ENCODE results near the gene NLGN1.

NLGN1 gene

DNA sequence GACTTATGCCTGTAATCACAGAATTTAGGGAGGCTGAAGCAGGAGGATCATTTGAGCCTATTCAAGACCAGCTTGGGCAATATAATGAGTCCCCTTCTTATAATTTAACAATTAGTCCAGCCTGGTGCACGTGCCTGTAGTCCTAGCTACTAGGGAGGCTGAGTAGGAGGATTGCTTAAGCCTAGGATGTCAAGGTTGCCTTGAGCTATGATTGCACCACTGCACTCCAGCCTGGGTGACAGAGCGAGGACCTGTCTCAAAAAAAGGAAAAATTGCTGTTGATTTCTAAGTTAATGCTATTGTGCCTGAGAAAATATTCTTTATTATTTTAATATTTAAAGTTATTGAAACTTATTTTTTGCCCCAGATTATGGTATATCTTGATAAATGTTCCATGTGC is 159.0 kb downstream of the NLGN1 start:
- H3K36me3 ChIP-seq (ENCODE audit: insufficient read depth, low read length) = no peaks in the 10 kb centered on the region
- no peaks in the 10 kb centered on the region for H3K27me3 ChIP-seq (ENCODE audit: insufficient read depth, low read length)
- H3K9ac ChIP-seq (ENCODE audit: low read depth, low read length) = no peak overlapping the region
- 0 out of 2 replicates have a peak, but pooled peaks cover 3% of the 10 kb centered on the region for H3K4me1 ChIP-seq (ENCODE audit: insufficient read depth, low read length)
- no peak overlapping the region for H3K27ac ChIP-seq (ENCODE audit: low read depth, low read length)
- WGBS = 89% methylated on average over 2 of the region's 2 CpGs
- H3K9me3 ChIP-seq (ENCODE audit: insufficient read depth, low read depth, low read length) = no peaks in the 10 kb centered on the region
- no peak overlapping the region for H3K4me3 ChIP-seq (ENCODE audit: low read length)

- Histone ChIP-seq H3K27ac (ENCODE audit: low read depth, low read length) (no peak overlapping the region), H3K27me3 (ENCODE audit: insufficient read depth, low read length) (no peaks in the 10 kb centered on the region), H3K9ac (ENCODE audit: low read depth, low read length) (no peak overlapping the region), H3K4me3 (ENCODE audit: low read length) (no peak overlapping the region), H3K4me1 (ENCODE audit: insufficient read depth, low read length) (no peaks in the 10 kb centered on the region), H3K36me3 (ENCODE audit: insufficient read depth, low read length) (no peaks in the 10 kb centered on the region), H3K9me3 (ENCODE audit: insufficient read depth, low read depth, low read length) (no peaks in the 10 kb centered on the region)
- 95% methylated on average over 3 of the region's 3 CpGs for WGBS
Measured at GRCh38 chr3:173567997-173568396, 170.5 kb downstream of the NLGN1 start.

DNA sequence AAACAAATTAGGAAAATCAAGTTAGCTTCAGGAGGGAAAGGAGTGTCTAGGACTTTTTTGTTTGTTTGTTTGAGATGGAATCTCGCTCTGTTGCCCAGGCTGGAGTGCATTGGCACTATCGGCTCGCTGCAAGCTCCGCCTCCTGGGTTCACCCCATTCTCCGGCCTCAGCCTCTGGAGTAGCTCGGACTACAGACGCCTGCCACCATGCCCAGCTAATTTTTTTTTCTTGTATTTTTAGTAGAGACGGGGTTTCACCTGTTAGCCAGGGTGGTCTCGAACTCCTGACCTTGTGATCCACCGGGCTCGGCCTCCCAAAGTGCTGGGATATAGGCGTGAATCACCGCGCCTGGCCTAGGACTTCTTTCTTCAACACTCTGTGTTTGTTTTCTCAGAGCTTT is 171.1 kb downstream of the NLGN1 start:
- Histone ChIP-seq H3K36me3 (ENCODE audit: insufficient read depth, low read length) (no peaks in the 10 kb centered on the region), H3K27me3 (ENCODE audit: insufficient read depth, low read length) (no peaks in the 10 kb centered on the region)
- WGBS = 95% methylated on average over 14 of the region's 14 CpGs

GRCh38 chr3:173583496-173583895 is 186.0 kb downstream of the NLGN1 start:
- 7% methylated on average over 2 of the region's 2 CpGs for WGBS
- H3K4me1 ChIP-seq (ENCODE audit: insufficient read depth, low read length) = peaks cover 35% of the 10 kb centered on the region
- H3K9me3 ChIP-seq (ENCODE audit: insufficient read depth, low read depth, low read length) = no peaks in the 10 kb centered on the region
- no peak overlapping the region for H3K4me3 ChIP-seq (ENCODE audit: low read length)
- H3K27me3 ChIP-seq (ENCODE audit: insufficient read depth, low read length) = peaks cover 14% of the 10 kb centered on the region; the same call in 1 of the 2 replicates
- peak overlapping the region; percentile 44; the same call in 1 of the 2 replicates for H3K27ac ChIP-seq (ENCODE audit: low read depth, low read length)
- H3K36me3 ChIP-seq (ENCODE audit: insufficient read depth, low read length) = no peaks in the 10 kb centered on the region
- H3K9ac ChIP-seq (ENCODE audit: low read depth, low read length) = no peak overlapping the region

More for the DNA sequence above, 171.1 kb downstream of the NLGN1 start:
- Histone ChIP-seq H3K9me3 (ENCODE audit: insufficient read depth, low read depth, low read length) (no peaks in the 10 kb centered on the region), H3K9ac (ENCODE audit: low read depth, low read length) (no peak overlapping the region), H3K27ac (ENCODE audit: low read depth, low read length) (no peak overlapping the region), H3K4me1 (ENCODE audit: insufficient read depth, low read length) (no peaks in the 10 kb centered on the region), H3K4me3 (ENCODE audit: low read length) (no peak overlapping the region)

DNA sequence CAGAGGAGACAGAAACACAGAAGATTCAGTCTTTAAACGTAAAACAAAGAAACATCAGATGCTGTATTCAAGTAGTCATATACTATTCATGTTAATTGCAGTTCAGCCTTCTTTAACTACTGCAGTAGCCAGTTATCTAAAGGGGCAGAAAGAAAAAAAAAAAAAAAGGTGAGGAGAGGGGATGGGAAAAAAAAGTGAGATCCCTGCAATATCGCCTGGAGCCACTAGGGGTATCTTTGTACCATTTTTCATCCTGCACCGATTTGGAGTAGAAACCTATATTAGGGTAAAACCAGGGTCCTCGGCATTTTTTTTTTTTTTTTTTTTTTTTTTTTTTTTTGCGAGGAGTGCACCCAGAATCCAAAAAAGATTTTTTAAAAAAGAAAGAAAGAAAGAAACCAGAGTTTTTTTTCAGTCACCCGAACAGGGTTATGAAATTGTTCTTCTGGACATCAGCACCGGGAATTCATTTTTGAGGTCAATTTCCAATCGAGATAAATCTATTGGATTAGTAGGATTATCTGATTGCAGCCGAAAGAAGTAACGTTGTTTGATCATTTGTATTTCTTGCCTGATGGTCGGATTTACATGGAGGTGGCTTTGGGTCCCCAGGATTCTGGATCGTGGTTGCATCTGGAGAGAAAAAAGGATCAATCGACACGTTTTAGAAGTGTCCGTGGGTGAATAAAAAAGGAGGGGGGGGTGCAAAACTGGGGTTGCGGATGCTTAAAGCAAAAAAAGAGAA is 186.7 kb downstream of the NLGN1 start:
- Histone ChIP-seq H3K36me3 (ENCODE audit: insufficient read depth, low read length) (no peaks in the 10 kb centered on the region), H3K27ac (ENCODE audit: low read depth, low read length) (peak overlapping the region; percentile 44; the same call in 1 of the 2 replicates), H3K9me3 (ENCODE audit: insufficient read depth, low read depth, low read length) (no peaks in the 10 kb centered on the region), H3K4me3 (ENCODE audit: low read length) (peak overlapping the region; percentile 64), H3K9ac (ENCODE audit: low read depth, low read length) (peak overlapping the region; percentile 65), H3K27me3 (ENCODE audit: insufficient read depth, low read length) (peaks cover 14% of the 10 kb centered on the region; the same call in 1 of the 2 replicates), H3K4me1 (ENCODE audit: insufficient read depth, low read length) (peaks cover 35% of the 10 kb centered on the region)
- 4% methylated on average over 16 of the region's 16 CpGs for WGBS

- H3K9ac ChIP-seq (ENCODE audit: low read depth, low read length) = peak overlapping the region; percentile 65
- WGBS = under 1% methylated on average over 45 of the region's 47 CpGs
- H3K9me3 ChIP-seq (ENCODE audit: insufficient read depth, low read depth, low read length) = no peaks in the 10 kb centered on the region
- H3K27ac ChIP-seq (ENCODE audit: low read depth, low read length) = peak overlapping the region; percentile 74; the same call in 1 of the 2 replicates
- peaks cover 35% of the 10 kb centered on the region for H3K4me1 ChIP-seq (ENCODE audit: insufficient read depth, low read length)
- H3K4me3 ChIP-seq (ENCODE audit: low read length) = peak overlapping the region; percentile 64
- no peaks in the 10 kb centered on the region for H3K36me3 ChIP-seq (ENCODE audit: insufficient read depth, low read length)
- peaks cover 14% of the 10 kb centered on the region; the same call in 1 of the 2 replicates for H3K27me3 ChIP-seq (ENCODE audit: insufficient read depth, low read length)
Measured at GRCh38 chr3:173584838-173585831, 187.6 kb downstream of the NLGN1 start.

- 27% methylated on average over 2 of the region's 2 CpGs for WGBS
- H3K36me3 ChIP-seq (ENCODE audit: insufficient read depth, low read length) = no peaks in the 10 kb centered on the region
- H3K4me1 ChIP-seq (ENCODE audit: insufficient read depth, low read length) = peaks cover 35% of the 10 kb centered on the region
- peak overlapping the region; percentile 64 for H3K4me3 ChIP-seq (ENCODE audit: low read length)
- peak overlapping the region; percentile 74; the same call in 1 of the 2 replicates for H3K27ac ChIP-seq (ENCODE audit: low read depth, low read length)
- H3K9ac ChIP-seq (ENCODE audit: low read depth, low read length) = peak overlapping the region; percentile 65; the same call in 1 of the 2 replicates
- no peaks in the 10 kb centered on the region for H3K9me3 ChIP-seq (ENCODE audit: insufficient read depth, low read depth, low read length)
- H3K27me3 ChIP-seq (ENCODE audit: insufficient read depth, low read length) = peaks cover 14% of the 10 kb centered on the region; the same call in 1 of the 2 replicates
Measured at GRCh38 chr3:173586166-173586565, 188.6 kb downstream of the NLGN1 start.

- H3K4me3 ChIP-seq (ENCODE audit: low read length) = no peak overlapping the region
- H3K27ac ChIP-seq (ENCODE audit: low read depth, low read length) = no peak overlapping the region
- no CpG with 5 or more reads among the region's 1 CpG for WGBS
- H3K27me3 ChIP-seq (ENCODE audit: insufficient read depth, low read length) = peaks cover 14% of the 10 kb centered on the region; the same call in 1 of the 2 replicates
- H3K9me3 ChIP-seq (ENCODE audit: insufficient read depth, low read depth, low read length) = no peaks in the 10 kb centered on the region
- H3K4me1 ChIP-seq (ENCODE audit: insufficient read depth, low read length) = peaks cover 35% of the 10 kb centered on the region
- H3K9ac ChIP-seq (ENCODE audit: low read depth, low read length) = no peak overlapping the region
- no peaks in the 10 kb centered on the region for H3K36me3 ChIP-seq (ENCODE audit: insufficient read depth, low read length)
Measured at GRCh38 chr3:173587055-173587454, 189.5 kb downstream of the NLGN1 start.

GRCh38 chr3:173588556-173588955 is 191.0 kb downstream of the NLGN1 start:
- H3K27ac ChIP-seq (ENCODE audit: low read depth, low read length) = no peak overlapping the region
- no peak overlapping the region for H3K9ac ChIP-seq (ENCODE audit: low read depth, low read length)
- WGBS = 94% methylated on average over 2 of the region's 3 CpGs
- H3K4me3 ChIP-seq (ENCODE audit: low read length) = no peak overlapping the region
- peaks cover 14% of the 10 kb centered on the region; the same call in 1 of the 2 replicates for H3K27me3 ChIP-seq (ENCODE audit: insufficient read depth, low read length)
- no peaks in the 10 kb centered on the region for H3K36me3 ChIP-seq (ENCODE audit: insufficient read depth, low read length)
- H3K4me1 ChIP-seq (ENCODE audit: insufficient read depth, low read length) = peaks cover 26% of the 10 kb centered on the region
- H3K9me3 ChIP-seq (ENCODE audit: insufficient read depth, low read depth, low read length) = no peaks in the 10 kb centered on the region

- 100% methylated on average over 1 of the region's 1 CpG for WGBS
- no peak overlapping the region for H3K4me3 ChIP-seq (ENCODE audit: low read length)
- H3K9me3 ChIP-seq (ENCODE audit: insufficient read depth, low read depth, low read length) = no peaks in the 10 kb centered on the region
- H3K36me3 ChIP-seq (ENCODE audit: insufficient read depth, low read length) = no peaks in the 10 kb centered on the region
- peaks cover 21% of the 10 kb centered on the region for H3K4me1 ChIP-seq (ENCODE audit: insufficient read depth, low read length)
- H3K27me3 ChIP-seq (ENCODE audit: insufficient read depth, low read length) = peaks cover 14% of the 10 kb centered on the region; the same call in 1 of the 2 replicates
- H3K9ac ChIP-seq (ENCODE audit: low read depth, low read length) = no peak overlapping the region
- no peak overlapping the region for H3K27ac ChIP-seq (ENCODE audit: low read depth, low read length)
Measured at GRCh38 chr3:173589116-173589515, 191.6 kb downstream of the NLGN1 start.

- H3K9me3 ChIP-seq (ENCODE audit: insufficient read depth, low read depth, low read length) = no peaks in the 10 kb centered on the region
- H3K27ac ChIP-seq (ENCODE audit: low read depth, low read length) = no peak overlapping the region
- 94% methylated on average over 2 of the region's 2 CpGs for WGBS
- no peak overlapping the region for H3K4me3 ChIP-seq (ENCODE audit: low read length)
- peaks cover 19% of the 10 kb centered on the region for H3K4me1 ChIP-seq (ENCODE audit: insufficient read depth, low read length)
- no peaks in the 10 kb centered on the region for H3K36me3 ChIP-seq (ENCODE audit: insufficient read depth, low read length)
- H3K9ac ChIP-seq (ENCODE audit: low read depth, low read length) = no peak overlapping the region
- peaks cover 4% of the 10 kb centered on the region; the same call in 1 of the 2 replicates for H3K27me3 ChIP-seq (ENCODE audit: insufficient read depth, low read length)
Measured at GRCh38 chr3:173591401-173591800, 193.9 kb downstream of the NLGN1 start.

All from HUES64 (cell line).